Measurements from ENCODE around the gene LRRC10B.

Gene LRRC10B

GRCh38 chr11:61549662-61550568, 41.4 kb downstream of the LRRC10B start:
- no peak for DNase-seq

GRCh38 chr11:61550665-61551227, 42.2 kb downstream of the LRRC10B start:
- DNase-seq: no peak

GRCh38 chr11:61551634-61552033, 43.1 kb downstream of the LRRC10B start:
- DNase-seq: no peak

GRCh38 chr11:61552108-61552635, 43.6 kb downstream of the LRRC10B start:
- DNase-seq: no peak

GRCh38 chr11:61553373-61554171, 45.0 kb downstream of the LRRC10B start:
- DNase-seq: no peak

GRCh38 chr11:61554172-61554988, 45.8 kb downstream of the LRRC10B start:
- no peak for DNase-seq

GRCh38 chr11:61555051-61555969, 46.8 kb downstream of the LRRC10B start:
- DNase-seq: no peak

- no peak for DNase-seq
Measured at GRCh38 chr11:61555978-61556377, 47.4 kb downstream of the LRRC10B start.

GRCh38 chr11:61556621-61557020, 48.1 kb downstream of the LRRC10B start:
- no peak for DNase-seq
